ENCODE results near the gene CFAP20DC.

DNA sequence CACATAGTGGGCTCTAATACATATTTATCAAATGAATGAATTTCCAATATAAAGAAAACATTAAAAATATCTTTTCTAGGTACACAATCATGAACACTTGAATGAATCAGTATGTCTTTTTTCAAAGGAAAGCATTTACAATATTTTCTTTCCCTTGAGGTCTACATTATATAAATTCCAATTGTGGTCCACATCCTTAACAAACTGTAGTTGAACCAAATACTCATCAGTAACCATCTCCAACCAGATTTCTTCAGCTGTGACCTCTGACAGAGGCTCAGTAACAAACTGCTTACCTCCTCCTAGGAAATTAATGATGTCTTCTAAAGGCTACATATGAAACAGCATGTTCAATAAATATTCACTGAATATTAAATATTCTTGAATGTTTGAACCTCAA is 58.8 kb downstream of the CFAP20DC start:
- no peak for TF ChIP-seq POLR2AphosphoS5 (IDR thresholded peaks at IDR 0.05; ENCODE audit: insufficient read depth in 1 of 2, low read depth in 1 of 2)
- TF ChIP-seq, protein P1, sequence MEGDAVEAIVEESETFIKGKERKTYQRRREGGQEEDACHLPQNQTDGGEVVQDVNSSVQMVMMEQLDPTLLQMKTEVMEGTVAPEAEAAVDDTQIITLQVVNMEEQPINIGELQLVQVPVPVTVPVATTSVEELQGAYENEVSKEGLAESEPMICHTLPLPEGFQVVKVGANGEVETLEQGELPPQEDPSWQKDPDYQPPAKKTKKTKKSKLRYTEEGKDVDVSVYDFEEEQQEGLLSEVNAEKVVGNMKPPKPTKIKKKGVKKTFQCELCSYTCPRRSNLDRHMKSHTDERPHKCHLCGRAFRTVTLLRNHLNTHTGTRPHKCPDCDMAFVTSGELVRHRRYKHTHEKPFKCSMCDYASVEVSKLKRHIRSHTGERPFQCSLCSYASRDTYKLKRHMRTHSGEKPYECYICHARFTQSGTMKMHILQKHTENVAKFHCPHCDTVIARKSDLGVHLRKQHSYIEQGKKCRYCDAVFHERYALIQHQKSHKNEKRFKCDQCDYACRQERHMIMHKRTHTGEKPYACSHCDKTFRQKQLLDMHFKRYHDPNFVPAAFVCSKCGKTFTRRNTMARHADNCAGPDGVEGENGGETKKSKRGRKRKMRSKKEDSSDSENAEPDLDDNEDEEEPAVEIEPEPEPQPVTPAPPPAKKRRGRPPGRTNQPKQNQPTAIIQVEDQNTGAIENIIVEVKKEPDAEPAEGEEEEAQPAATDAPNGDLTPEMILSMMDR (IDR thresholded peaks at IDR 0.05) = no peak

All from vagina (tissue), 2 donors.